ENCODE results near the gene IGSF9.

- TF ChIP-seq CTCF (IDR thresholded peaks at IDR 0.05; ENCODE audit: insufficient read depth, low read length, poor library complexity, severe bottlenecking) = no peak
- no peak for TF ChIP-seq EZH2phosphoT487 (conservative IDR thresholded peaks at IDR 0.05; ENCODE audit: low read length)
Measured at GRCh38 chr1:159972443-159973205, 27.2 kb upstream of the IGSF9 start.

Data from SU-DHL-6 (cell line).